Caco-2 (cell line): Measurements from ENCODE around the gene FBN3. TPM values are rescaled to one million over a fixed set of nuclear protein-coding genes. Genes with fewer than 3 reads are reported as not detected.

Experiments
- BruUV-seq: library from RNA; stranded (reverse); fragments of 400-500 nt; replicated peaks from 2 replicates; lab custom pipeline; 2021; lab: Mats Ljungman, UMichigan
- CTCF ChIA-PET: fragments of 300-600 bp; sonication (Branson Sonifier 250); formaldehyde crosslinking; loops from one replicate; lab custom pipeline; 2022; ENCODE audit warnings: antibody characterized with exemption; lab: Charles Lee
- POLR2A ChIA-PET: fragments of 300-600 bp; sonication (Branson Sonifier 250); formaldehyde crosslinking; loops from one replicate; lab custom pipeline; 2022; ENCODE audit warnings: antibody characterized with exemption; lab: Charles Lee
- DNase-seq, 2 experiments: peaks; one replicate each; pipeline versions ENCODE4 v3.0.0 to v3.0.0-alpha.2; 2020 to 2022
- H3K27me3 ChIP-seq: replicated peaks from 2 replicates; pipeline ENCODE4 v1.6.0; 2011; ENCODE audit warnings: low read length; ENCODE audit not compliant: control insufficient read depth, insufficient read depth
- H3K36me3 ChIP-seq: 2 replicates; pipeline ENCODE4 v1.5.1; 2011; ENCODE audit warnings: low read length; ENCODE audit not compliant: control insufficient read depth, insufficient read depth
- H3K4me1 ChIP-seq: fragments of 250-450 bp; sonication (Bioruptor Pico); 2 replicates; pipeline ENCODE4 v1.5.1; 2020; ENCODE audit warnings: mild to moderate bottlenecking
- H3K4me3 ChIP-seq: 2 replicates; pipeline ENCODE4 v1.5.1; 2011; ENCODE audit warnings: low read depth, mild to moderate bottlenecking, control low read depth, low read length
- H3K9me3 ChIP-seq: fragments of 250-450 bp; sonication (Bioruptor Pico); 2 replicates; pipeline ENCODE4 v1.5.1; 2020; ENCODE audit warnings: mild to moderate bottlenecking, moderate library complexity
- H3K27ac Mint-ChIP-seq: one replicate; pipeline ENCODE4 v1.8.0; 2022; ENCODE audit warnings: mixed read lengths; ENCODE audit not compliant: unreplicated experiment
- H3K27me3 Mint-ChIP-seq: one replicate; pipeline ENCODE4 v1.8.0; 2022; ENCODE audit warnings: mixed read lengths; ENCODE audit not compliant: insufficient read depth, unreplicated experiment
- H3K36me3 Mint-ChIP-seq: one replicate; pipeline ENCODE4 v1.8.0; 2022; ENCODE audit warnings: mild to moderate bottlenecking, mixed read lengths; ENCODE audit not compliant: insufficient read depth, unreplicated experiment
- H3K4me1 Mint-ChIP-seq: one replicate; pipeline ENCODE4 v1.8.0; 2022; ENCODE audit warnings: low read depth, mixed read lengths; ENCODE audit not compliant: unreplicated experiment
- H3K4me3 Mint-ChIP-seq: one replicate; pipeline ENCODE4 v1.8.0; 2022; ENCODE audit warnings: mild to moderate bottlenecking, moderate library complexity, mixed read lengths; ENCODE audit not compliant: unreplicated experiment
- H3K9me3 Mint-ChIP-seq: one replicate; pipeline ENCODE4 v1.8.0; 2022; ENCODE audit warnings: mixed read lengths; ENCODE audit not compliant: unreplicated experiment
- CTCF ChIP-seq, 2 experiments: fragments of 200-600 bp in 1 of 2; IDR thresholded peaks; 1 replicate in 1 of 2; 2 replicates in 1 of 2; pipeline versions ENCODE4 v1.5.1 to v1.8.0; 2011 to 2022; ENCODE audit warnings: antibody characterized with exemption in 1 of 2, control low read depth in 1 of 2, inconsistent platforms in 1 of 2, low read depth in 1 of 2, low read length in 1 of 2, mild to moderate bottlenecking in 1 of 2, moderate library complexity in 1 of 2; ENCODE audit not compliant: insufficient read depth in 1 of 2, severe bottlenecking in 1 of 2, unreplicated experiment in 1 of 2
- intact Hi-C: fragments of 100-400 bp; cut with micrococcal nuclease; formaldehyde crosslinking; loops from one replicate; pipeline ENCODE4 v1.10.0; 2022; ENCODE audit not compliant: unreplicated experiment
- total RNA-seq: library from RNA; stranded (reverse); gene quantifications from 2 replicates; pipeline ENCODE4 v1.2.3, GENCODE V29; 2022

The FBN3 gene
- total RNA-seq, 1 experiment from 2014 or later, result 16.4 TPM

- Mint-ChIP-seq H3K27me3 (no peaks in the 10 kb centered on the region), H3K9me3 (no peaks in the 10 kb centered on the region), H3K36me3 (no peaks in the 10 kb centered on the region), H3K27ac (no peak overlapping the region), H3K4me3 (no peak overlapping the region), H3K4me1 (no peaks in the 10 kb centered on the region)
- Histone ChIP-seq H3K4me1 (no peaks in the 10 kb centered on the region), H3K4me3 (no peak overlapping the region), H3K9me3 (no peaks in the 10 kb centered on the region), H3K27me3 (no peaks in the 10 kb centered on the region), H3K36me3 (no peaks in the 10 kb centered on the region)
- POLR2A ChIA-PET, result no interaction called here
- no TSS peak for BruUV-seq
- DNase-seq, result no peak
- intact Hi-C loops, result no loop called here
- TF ChIP-seq CTCF (IDR thresholded peaks at IDR 0.05; ENCODE audit: insufficient read depth in 1 of 2, low read depth in 1 of 2, low read length in 1 of 2, severe bottlenecking in 1 of 2, unreplicated experiment in 1 of 2), result no peak
- CTCF ChIA-PET, result no interaction called here
Measured at GRCh38 chr19:8194528-8195267, 45.3 kb upstream of the FBN3 start.

GRCh38 chr19:8192221-8192820 is 42.9 kb upstream of the FBN3 start:
- DNase-seq, result no peak
- no peaks in the 10 kb centered on the region for H3K27me3 ChIP-seq
- Mint-ChIP-seq H3K27me3 (no peaks in the 10 kb centered on the region), H3K4me1 (no peaks in the 10 kb centered on the region), H3K4me3 (no peak overlapping the region), H3K9me3 (no peaks in the 10 kb centered on the region), H3K36me3 (peaks cover 4% of the 10 kb centered on the region), H3K27ac (no peak overlapping the region)
- no TSS peak for BruUV-seq
- intact Hi-C loops, result no loop called here
- no peaks in the 10 kb centered on the region for H3K9me3 ChIP-seq
- no peaks in the 10 kb centered on the region for H3K36me3 ChIP-seq
- ChIA-PET POLR2A (no interaction called here), CTCF (no interaction called here)
- TF ChIP-seq CTCF (IDR thresholded peaks at IDR 0.05; ENCODE audit: insufficient read depth in 1 of 2, low read depth in 1 of 2, low read length in 1 of 2, severe bottlenecking in 1 of 2, unreplicated experiment in 1 of 2), result no peak
- no peaks in the 10 kb centered on the region for H3K4me1 ChIP-seq
- H3K4me3 ChIP-seq, result no peak overlapping the region

GRCh38 chr19:8185343-8186068 is 36.1 kb upstream of the FBN3 start:
- CTCF ChIA-PET, result interaction anchor here (0.7 kb wide), 1 partner anchor 265 kb away, joined by 7 read pairs; no protein-coding TSS in a partner anchor
- Mint-ChIP-seq H3K27ac (no peak overlapping the region), H3K27me3 (no peaks in the 10 kb centered on the region), H3K36me3 (peaks cover 6% of the 10 kb centered on the region), H3K4me3 (no peak overlapping the region), H3K9me3 (no peaks in the 10 kb centered on the region), H3K4me1 (no peaks in the 10 kb centered on the region)
- Histone ChIP-seq H3K27me3 (no peaks in the 10 kb centered on the region), H3K4me1 (no peaks in the 10 kb centered on the region), H3K36me3 (no peaks in the 10 kb centered on the region), H3K4me3 (no peak overlapping the region), H3K9me3 (no peaks in the 10 kb centered on the region)
- POLR2A ChIA-PET, result no interaction called here
- TF ChIP-seq CTCF (IDR thresholded peaks at IDR 0.05; ENCODE audit: insufficient read depth in 1 of 2, low read depth in 1 of 2, low read length in 1 of 2, severe bottlenecking in 1 of 2, unreplicated experiment in 1 of 2), result no peak
- intact Hi-C loops, result no loop called here
- no peak for DNase-seq
- no TSS peak for BruUV-seq
